Left ventricle myocardium superior (tissue), 1 donor: ENCODE results near the gene FADS2. TPM values are rescaled to one million over a fixed set of nuclear protein-coding genes. Genes with fewer than 3 reads are reported as not detected.
"Not testable (repeated sequence)": the region's sequence is repeated elsewhere in the genome, so short reads cannot be mapped to it uniquely, and the experiment has no call there.

Source experiments
- ATAC-seq: fragments of 200-7000 bp; cut with Tn5 transposase; one replicate; pipeline ENCODE4 v1.9.1; 2020; ENCODE audit warnings: mild to moderate bottlenecking, moderate library complexity
- DNase-seq: peaks from one replicate; pipeline ENCODE4 v3.0.0-alpha.2; 2020
- intact Hi-C: fragments of 100-400 bp; cut with micrococcal nuclease; formaldehyde crosslinking; loops from one replicate; pipeline ENCODE4 v1.11.0; 2022
- total RNA-seq: library from RNA; stranded (reverse); fragmentation: NEBNext Ultra II Directional; extraction: Animal tissue kit (Norgen Biotek cat#: 25700); gene quantifications from one replicate; pipeline ENCODE4 v1.2.1, GENCODE V29; 2021
- donor health status: DM: no; HTN: yes; CAD: no; lungs with severe emphysema.

The FADS2 gene
- total RNA-seq, 1 donor from 2014 or later = 24.7 TPM

DNA sequence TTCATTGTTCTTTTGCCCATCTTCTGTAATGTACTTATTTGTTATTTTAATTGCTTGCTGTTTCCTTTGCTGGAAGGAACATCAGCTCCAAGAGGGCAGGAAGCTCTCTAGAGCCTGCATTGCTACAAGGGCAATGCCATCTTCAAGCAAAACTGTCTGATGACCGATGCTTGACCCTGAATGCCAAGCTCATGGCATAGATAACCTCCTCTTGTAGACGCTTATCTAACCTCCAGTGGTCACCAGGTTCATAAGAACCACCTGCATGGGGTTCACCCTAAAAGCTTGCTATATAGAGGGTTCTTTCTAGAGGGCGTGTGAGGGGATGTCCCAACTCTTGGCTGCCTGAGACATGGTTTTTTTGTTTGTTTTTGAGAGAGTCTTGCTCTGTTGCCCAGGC is 46.8 kb downstream of the FADS2 start:
- ATAC-seq = no peak
- intact Hi-C loops = no loop called here
- no peak for DNase-seq

DNA sequence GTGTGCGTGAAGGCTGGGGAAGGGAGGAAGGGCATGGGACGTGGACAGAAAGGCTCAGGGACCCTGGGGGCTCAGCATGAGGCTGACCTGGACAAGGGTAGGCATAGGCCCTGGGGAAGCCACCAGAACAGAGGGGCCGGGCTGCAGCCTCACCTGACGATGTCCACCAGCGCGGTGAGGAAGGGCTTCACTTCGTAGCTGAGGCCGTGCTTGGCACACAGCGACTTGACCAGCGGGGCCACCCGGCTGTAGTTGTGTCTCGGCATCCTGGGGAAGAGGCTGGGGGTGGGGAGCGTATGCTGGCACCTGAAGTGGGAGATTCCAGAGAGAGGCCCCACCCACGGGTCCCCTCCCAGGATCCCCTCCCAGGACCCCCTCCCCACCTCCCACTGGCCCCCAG is 47.6 kb downstream of the FADS2 start:
- intact Hi-C loops = no loop called here
- DNase-seq (no peak), ATAC-seq (no peak)

DNA sequence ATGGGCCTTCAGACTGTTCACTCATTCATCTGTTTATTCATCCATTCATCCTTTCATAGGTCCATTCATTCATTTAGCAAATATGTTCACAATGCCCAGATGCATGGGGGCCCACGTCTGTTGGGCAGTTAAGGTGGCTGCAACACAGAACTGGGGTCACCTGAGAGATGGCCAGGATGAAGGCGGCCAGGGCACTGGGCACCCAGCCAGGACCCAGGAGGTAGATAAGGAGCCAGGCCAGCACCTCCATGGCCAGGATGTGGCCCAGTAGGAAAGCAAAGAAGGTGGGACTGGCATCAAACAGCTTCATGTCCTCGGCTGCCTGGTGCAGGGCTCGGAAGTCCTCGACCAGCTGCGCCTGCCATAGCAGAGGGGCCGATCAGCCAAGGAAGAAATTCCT is 51.1 kb downstream of the FADS2 start:
- intact Hi-C loops = no loop called here
- ATAC-seq (no peak), DNase-seq (no peak)

DNA sequence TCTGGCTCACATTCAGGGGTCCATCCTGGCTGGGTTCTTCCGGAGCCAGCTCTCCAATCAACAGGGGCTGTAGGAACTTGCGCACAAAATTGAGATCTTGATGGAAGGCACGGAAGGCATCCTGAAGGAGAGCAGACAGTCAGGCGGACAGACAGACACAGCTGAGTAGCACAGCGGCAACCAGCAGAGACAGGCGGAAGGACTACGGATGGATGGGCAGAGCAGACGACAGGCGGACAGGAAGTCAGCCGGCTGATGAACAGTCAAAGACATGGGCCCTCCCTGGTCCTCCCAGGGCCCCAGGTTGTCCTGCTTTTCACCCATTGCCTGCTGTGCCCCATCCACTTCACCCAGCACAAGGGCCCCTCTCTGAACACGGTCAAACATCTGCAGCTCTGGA is 51.9 kb downstream of the FADS2 start:
- intact Hi-C loops = no loop called here
- DNase-seq = no peak
- no peak for ATAC-seq

DNA sequence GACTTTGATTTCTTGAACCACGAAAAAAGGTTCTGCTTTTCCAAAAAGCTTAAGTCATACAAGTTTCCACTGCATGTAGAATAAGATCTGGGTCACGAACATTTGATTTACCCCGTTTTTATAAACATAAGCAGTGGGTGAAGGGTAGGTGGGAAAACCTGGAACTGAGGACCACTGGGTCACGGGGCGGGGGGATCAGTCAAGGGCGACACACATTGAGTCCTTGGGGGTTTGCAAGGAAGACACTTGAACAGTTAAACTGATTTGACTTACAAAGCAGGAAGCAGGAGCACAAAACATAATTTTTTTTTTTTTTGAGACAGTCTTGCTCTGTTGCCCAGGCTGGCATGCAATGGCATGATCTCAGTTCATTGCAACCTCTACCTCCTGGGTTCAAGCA is 52.4 kb downstream of the FADS2 start:
- no peak for DNase-seq
- intact Hi-C loops = no loop called here
- no peak for ATAC-seq

DNA sequence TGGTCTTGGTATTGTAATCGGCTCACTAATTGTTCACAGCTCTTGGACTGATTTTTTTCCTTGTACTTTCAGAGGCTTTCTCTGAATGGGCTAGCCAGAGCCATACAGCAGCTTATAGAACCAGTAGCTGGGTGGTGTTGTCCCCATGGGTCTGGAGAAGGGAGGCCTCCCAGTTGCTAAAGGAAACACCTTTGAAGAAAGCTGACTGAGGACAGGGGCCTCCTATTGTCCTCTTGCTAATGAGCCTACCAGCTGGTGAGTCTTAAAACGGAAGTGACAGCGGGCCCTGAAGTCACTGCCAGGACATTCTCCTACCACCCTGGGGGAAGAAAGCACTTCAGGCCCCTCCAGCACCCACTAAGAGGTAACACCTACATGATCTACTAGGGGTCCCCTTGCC is 53.3 kb downstream of the FADS2 start:
- DNase-seq (no peak), ATAC-seq (peak; percentile 48)
- intact Hi-C loops = no loop called here

DNA sequence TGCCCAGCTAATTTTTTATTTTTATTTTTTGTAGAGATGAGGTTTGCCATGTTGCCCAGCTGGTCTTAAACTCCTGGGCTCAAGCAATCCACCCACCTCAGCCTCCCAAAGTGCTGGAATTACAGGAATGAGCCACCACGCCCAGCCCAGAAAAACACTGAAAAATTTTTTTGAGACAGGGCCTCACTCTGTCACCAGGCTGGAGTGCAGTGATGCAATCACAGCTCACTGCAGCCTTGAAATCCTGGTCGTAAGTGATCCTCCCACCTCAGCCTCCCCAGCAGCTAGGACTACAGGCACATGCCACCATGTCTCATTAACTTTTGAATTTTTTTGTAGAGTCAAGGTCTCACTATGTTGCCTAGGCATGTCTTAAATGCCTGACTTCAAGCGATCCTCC is 54.2 kb downstream of the FADS2 start:
- ATAC-seq, DNase-seq, intact Hi-C loops: not testable (repeated sequence)

DNA sequence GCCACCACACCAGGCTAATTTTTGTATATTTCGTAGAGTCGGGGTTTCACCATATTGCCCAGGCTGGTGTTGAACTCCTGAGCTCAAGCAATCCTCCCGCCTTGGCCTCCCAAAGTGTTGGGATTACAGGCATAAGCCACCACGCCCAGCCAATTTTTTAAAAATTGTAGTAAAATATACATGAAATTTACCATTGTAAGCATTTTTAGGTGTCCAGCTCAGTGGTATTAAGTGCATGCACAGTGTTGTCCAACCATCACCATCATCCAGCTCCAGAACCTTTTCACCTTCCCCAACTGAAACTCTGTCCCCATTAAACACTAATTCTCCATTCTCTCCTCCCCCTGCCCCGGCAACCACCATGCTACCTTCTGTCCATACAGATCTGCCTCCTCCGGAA is 54.8 kb downstream of the FADS2 start:
- ATAC-seq (no peak), DNase-seq (no peak)
- intact Hi-C loops = no loop called here

DNA sequence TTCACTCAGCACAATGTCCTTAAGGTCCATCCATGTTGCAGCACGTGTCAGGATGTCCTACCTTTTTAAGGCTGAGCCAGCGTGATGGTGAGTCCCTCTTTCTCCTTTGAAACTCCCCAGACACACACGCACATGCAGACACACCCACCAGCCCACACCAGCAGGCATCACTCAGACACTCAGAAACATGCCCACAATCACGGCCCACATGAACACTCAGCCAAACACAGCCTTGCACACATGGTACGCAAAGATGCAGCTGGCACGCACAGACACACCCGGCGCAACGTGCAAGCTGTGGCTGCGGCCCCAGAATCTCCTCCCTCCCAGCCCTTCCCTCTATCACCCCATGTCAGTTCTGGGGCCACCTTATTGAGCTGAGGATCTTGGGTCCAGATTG is 55.2 kb downstream of the FADS2 start:
- intact Hi-C loops = no loop called here
- ATAC-seq (no peak), DNase-seq (no peak)

DNA sequence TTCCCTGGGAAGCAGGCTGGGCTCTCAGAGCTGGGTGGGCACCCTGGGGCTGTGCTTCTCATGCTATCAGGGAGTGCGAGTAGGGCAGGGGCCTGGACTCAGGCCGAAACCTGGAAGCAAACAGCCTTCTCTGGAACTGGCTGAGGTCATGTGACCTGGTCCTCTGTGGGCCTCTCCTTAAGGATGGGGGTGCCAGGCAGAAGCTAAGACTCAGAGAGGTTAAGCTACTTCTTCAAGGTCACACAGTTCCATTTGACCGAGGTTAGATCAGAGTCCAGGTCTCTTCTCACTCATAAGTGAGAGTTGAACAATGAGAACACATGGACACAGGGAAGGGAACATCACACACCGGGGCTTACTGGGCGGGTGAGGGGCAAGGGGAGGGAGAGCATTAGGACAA is 55.8 kb downstream of the FADS2 start:
- ATAC-seq (no peak), DNase-seq (no peak)
- intact Hi-C loops = no loop called here

DNA sequence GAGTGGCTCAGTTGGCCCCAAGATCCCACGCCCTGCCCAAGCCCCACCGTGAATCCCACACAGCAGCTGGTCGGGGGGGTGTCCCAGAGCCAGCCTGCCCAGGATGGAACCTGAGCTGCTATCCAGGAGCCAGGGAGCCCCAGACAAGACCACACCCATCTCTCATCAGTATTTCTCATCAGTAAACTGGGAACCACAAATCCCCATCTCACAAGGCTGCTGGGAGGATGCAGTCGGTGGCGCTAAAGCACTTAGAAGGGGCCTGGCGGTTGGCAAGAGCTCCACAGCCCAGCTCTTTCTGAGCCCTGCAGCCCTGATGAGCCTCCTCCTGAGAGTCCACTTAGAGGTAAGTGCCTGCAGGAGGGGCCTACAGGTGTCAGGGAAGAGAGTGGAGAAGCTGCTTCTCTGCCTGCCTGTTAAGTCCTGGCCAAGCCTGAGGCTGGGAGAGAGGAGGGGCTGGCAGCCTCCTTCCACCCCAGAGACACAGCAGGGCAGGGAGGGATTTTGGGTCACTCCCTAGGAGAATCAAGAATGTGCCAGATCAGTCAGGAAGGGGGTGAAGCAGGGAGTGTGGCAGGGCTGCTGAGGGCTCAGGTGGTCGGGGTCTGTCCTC is 57.2 kb downstream of the FADS2 start:
- no peak for ATAC-seq
- no peak for DNase-seq
- intact Hi-C loops = no loop called here

DNA sequence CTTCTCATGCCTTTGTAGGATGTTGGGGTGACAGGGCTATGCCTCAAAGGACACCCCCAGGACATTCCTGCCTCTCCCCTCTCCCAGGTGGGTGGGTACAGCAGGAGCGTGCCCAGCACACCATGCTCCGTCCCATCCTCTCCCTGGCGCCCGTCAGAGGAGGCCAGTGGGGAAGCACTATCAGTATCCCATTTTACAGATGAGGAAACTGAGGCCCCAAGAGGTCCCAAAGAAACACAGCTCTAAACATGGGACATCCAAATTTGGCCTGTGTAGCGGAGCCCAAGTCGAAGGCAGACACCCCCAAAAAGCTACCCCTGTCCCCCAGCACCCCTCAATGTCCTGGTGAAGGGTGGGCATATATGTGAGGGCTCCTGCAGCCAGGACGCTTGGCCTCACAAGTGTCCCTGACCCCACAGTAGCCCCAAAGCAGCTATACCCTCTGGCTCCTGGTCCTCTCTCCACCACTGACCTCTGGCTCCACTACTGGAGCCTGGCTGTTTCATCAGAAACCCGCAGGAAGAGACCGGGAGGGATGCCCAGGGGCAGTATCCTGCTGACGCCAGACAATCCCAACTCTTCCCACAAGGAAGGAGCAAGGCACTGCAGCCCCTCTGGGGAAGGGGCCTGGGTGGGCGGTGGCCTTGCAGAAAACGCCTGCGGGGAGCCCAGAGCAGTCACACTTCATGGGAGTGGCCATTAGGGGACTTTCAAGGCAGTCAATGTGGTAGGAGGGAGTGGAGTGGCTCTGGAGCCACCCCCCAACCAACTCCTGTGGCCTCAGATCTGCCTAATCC is 57.9 kb downstream of the FADS2 start:
- no peak for DNase-seq
- ATAC-seq = no peak
- intact Hi-C loops = no loop called here

DNA sequence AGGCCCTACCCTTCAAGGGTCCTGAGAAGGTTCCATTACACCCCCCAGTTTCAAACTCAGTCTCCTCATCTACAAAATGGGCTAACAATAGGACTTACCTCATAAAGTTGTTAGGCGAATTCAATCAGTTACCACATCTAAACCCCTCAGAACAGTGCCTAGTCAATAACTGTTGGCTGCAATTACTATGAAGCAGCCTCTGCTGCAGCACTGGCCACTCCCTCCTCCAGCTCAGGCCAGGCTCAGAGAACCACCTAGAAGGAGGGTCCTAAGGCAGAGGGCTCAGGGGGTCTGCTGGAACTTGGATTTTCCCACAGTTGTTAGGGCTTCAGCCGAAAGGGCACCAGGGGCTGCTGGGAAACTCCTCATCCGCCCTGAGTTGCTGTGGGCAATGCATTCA is 58.5 kb downstream of the FADS2 start:
- no peak for ATAC-seq
- no peak for DNase-seq
- intact Hi-C loops = no loop called here

DNA sequence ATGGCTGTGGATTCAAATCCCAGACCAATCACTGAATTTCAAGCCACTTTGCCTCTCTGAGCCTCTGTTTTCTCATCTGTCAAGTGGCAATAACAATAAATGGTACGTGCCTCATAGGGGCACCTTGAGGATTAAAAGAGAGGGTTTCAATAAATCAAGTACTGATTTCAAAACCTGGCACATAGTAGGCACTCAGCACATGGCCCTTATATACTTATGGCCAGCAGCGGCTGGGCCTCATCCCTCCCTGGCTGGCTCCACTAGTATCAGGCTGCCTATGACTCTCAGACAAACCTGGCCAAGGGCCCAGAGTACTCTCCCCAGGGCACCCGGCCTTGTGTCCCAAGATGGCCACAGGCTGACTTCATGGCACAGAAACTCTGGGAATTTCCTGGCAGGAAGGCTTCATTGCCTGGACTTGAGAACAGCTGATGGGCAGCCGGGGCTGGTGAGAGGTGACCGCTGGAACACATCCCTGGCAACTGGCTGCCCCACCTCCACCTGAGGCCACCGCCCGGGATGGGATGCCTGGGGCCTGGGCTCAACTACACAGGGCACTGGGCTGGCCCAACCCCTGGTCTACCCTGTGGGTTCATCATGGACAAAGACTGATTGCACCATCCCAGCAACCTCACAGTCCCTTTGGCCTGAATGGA is 59.9 kb downstream of the FADS2 start:
- intact Hi-C loops = no loop called here
- peak; percentile 74 for ATAC-seq
- peak; percentile 91 for DNase-seq

DNA sequence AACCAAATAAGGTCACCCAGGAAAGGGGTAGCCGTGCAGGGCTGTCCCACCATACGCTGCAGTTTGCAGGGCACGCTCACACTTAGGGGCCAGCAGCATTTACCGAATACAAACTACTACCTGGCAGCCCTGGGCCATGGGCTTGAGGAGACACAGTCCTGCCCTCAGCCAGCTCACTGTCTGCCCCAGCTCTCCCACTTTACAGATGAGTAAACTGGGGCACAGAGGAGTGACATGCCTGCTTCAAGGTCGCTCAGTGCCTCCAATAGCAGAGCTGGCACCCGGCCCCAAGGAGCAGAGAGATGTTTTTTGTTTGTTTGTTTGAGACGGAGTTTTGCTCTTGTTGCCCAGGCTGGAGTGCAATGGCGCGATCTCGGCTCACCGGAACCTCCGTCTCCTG is 60.5 kb downstream of the FADS2 start:
- intact Hi-C loops = no loop called here
- DNase-seq = no peak
- ATAC-seq = no peak

DNA sequence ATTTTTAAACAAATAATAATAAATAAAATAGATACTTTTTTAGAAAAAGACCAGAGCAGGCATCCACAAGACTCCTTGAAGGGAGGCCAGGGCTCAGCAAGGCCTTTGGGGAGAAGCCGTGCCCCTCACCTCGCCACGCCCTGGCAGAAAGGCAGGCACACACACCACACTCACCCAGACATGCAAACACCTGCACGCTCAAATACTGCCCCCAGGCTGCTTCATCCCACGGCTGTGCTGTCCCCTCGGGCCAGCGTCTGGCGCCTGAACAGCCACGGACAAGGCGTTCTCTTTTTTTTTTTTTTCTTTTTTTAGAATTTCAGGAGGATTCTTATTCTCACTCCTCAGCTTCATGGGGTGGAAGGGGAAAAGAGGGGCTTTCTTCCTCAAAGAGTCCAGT is 61.7 kb downstream of the FADS2 start:
- ATAC-seq (no peak), DNase-seq (no peak)
- intact Hi-C loops = loop anchor here (10.0 kb wide), 1 partner anchor 215 kb away; no protein-coding TSS in a partner anchor

DNA sequence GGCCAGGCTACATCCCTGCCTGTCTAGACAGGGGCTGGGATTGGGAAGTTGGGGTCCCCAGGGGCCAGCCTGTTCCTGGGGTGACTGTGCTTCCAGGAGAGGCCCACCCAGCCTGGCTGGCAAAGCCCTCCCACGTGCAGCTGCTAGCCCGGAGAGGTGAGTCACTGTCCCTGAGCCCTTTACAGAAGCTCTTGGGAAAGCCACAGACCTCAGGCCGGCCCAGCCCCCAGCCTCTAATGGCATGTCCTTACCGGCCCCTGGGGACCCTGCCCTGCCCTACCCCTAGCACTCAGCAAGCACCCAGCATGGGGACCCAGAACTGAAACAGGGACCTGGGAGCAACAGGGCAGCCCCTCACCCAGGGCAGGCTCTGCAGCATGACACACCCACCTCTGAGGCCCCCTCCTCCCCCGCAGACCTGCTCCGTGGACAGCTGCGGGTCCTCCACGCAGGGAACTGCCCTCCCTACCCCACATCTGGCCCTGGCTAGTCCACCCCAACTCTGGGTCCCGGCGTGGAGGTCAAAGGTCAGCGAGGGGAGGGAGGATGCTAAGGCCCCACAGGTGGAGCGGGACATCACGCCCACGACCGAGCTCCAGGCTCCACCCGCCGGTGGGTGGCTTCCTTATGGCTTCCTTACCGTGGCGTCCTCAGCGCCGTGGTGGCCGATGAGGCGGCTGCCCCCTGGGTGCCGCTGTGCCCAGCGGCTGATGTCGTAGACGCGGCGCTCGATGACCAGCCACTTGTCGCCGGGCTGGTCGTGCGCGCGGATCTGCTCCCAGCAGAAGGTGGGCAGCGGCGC is 62.6 kb downstream of the FADS2 start:
- peak; percentile 66 for DNase-seq
- intact Hi-C loops = loop anchor here (10.0 kb wide), 1 partner anchor 214 kb away; no protein-coding TSS in a partner anchor
- peak; percentile 2 for ATAC-seq

DNA sequence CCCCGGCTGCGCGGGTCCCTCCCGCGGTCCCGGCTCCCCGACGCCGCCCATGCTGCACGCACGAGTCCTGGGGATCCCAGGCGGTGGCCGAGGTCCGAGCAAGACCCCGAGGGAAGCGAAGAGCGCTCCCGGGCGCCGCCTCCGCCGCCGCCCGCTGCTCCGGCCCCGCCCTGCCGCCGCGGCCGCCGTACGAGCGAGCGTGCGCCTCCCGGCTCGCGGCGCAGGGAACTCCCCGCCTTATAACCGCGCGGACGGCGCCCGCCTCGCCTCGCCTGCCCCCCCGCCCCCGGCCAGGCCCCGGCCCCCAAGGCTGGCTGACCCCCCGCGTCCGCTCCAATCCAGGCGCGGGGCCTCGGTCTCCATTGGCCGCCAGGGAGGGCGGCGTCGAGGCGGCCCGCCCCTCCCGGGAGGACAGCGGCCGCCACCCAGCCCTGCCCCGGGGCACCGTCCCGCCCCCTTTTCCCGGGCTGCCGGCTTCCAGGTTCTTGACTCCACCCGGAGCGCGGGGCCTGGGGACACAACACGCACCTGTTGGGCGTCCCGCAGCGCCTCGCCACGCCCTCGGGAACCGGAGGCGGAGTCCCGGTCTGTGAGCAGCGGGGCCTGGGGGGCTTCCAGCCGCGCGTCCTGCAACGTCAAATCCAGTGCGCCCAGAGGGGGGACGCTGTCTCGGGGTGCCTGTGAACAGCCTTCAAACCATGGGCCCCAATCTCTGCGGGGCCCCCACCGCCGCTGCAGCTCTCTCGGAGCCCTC is 63.4 kb downstream of the FADS2 start, which contains the start of gene FADS3:
TSS of gene FADS3 (minus strand) at position 215 of the 754 bp plus-strand sequence. CDS start at position 51, 164 bp downstream.
- intact Hi-C loops = loop anchor here (10.0 kb wide), 1 partner anchor 213 kb away; no protein-coding TSS in a partner anchor
- peak; percentile 88 for ATAC-seq
- peak; percentile 95 for DNase-seq

DNA sequence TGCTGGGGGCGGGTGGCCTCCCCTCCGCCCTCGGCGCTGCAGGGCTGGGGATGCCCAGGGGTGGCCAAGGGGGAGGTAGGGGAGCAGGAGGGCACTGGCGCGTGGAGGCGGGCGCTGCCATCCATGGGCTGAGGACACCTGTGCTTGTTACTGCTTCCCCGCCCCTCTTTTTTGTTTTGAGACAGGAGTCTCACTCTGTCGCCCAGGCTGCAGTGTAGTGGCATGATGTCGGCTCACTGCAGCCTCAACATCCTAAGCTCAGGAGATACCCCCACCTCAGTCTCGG is 63.9 kb downstream of the FADS2 start:
- ATAC-seq (peak; percentile 3), DNase-seq (no peak)
- intact Hi-C loops = loop anchor here (10.0 kb wide), 1 partner anchor 213 kb away; no protein-coding TSS in a partner anchor
